OCI-M1 (cell line): ENCODE measurements around the gene DAB2IP.

ENCODE experiments used
- DNase-seq: peaks from one replicate; lab custom pipeline; 2025; lab: John Stamatoyannopoulos, UW

The DAB2IP gene

DNA sequence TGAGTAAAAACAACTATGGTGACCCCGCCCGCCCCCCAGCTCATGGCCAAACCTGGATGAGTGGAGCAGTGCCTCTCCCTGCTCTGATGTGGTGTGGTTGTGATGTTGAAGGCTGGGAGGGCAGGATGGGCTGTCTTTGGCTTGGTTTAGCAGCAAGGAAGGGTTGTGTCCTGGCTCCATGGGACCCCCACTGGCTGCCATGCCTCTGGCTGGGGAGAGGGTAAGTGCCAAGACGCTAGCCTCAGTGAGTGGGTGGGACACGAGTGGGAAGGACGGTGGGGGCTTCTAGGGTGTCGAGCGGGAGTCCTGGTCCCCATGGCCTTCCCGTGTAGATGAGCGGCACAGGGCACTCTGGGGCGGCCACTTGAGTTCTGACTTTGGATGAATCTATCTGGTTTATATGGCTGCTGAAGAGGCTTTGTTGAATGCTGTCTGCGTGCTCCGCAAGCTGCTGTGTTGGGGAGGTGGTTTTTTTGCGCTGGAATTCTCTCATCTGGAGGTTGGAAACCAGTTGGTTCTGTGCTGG lies 50.4 kb downstream of the DAB2IP start:
- DNase-seq = no peak

DNA sequence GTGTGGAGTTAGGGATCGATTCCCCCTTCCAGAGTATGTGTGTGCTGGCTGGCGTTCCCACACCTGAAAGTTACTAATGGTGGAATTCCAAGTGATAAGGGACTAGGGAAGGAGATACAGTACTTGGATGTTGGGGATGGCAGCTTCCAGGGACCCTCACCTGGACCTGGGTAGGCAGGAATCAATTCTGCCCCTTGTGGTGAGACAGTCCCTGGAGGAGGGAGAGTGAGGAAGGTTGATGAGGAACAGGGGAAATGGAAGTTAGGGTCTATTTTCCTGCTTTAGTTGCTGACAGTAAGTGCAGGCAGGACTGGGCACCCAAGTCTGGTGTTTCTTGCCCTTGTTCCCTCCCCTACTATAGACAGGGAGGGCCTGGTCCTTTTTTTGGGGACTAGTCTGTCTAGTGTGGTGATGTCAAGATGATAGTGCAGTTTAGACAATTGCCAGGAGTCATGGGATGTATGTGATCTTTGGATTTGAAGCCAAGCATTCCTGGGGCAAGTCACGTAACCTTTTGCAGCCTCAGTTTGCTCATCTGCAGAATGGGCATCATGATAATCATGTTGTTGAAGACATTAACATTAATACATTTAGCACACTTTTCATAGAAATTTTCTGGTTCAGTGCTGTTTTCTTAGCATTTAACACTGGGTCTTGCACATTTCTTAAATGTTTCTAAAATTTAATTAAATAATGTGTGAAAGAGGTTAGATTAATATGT lies 51.7 kb downstream of the DAB2IP start:
- DNase-seq = no peak

DNA sequence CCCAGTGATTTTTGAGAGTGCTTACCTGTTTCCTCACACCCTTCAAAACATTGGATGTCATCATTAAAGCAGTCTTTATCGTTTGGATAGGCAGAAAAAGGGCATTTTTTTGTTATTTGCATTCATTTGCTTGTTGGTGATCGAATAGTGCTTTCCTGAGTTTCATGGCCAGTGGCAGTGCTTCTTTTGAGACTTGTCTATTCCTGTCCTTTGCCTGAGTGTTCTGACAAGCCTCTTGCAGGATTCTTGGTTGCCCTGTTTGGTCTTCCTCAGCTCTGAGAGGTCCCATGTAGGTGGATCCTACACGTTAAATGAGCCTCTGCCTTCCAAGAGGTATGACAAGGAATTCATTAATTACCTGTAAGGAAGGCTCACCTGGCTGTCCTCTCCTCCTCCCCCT lies 52.8 kb downstream of the DAB2IP start:
- DNase-seq = no peak

DNA sequence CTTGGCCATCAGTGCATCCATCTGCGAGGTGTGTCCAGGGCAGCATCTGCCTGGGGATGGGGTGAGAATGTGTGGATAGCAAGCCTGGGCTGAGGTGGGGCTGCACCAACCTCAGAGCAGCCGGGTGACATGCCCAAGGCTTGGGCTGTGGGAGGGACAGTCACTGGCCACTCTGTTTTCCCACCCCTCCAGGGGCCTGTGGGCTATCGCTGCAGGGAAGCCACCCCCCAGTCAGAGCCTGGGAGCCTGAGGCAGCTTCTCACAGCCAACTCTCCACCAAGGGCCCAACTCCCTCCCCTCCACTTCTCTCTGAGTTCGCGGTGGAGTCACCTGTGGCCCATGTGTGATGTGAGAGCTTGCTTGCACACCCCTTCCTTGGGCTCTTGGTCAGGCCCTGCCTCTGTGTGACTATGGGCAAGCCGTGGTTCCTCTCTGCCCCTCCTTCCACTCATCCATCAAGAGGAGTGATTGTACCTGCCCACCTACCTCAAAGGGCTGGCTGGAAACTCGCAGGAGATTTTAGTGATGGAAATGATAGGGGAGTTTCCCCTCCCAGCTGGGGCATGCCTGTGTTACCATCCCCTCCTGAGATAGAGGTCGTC lies 54.8 kb downstream of the DAB2IP start:
- DNase-seq = no peak

DNA sequence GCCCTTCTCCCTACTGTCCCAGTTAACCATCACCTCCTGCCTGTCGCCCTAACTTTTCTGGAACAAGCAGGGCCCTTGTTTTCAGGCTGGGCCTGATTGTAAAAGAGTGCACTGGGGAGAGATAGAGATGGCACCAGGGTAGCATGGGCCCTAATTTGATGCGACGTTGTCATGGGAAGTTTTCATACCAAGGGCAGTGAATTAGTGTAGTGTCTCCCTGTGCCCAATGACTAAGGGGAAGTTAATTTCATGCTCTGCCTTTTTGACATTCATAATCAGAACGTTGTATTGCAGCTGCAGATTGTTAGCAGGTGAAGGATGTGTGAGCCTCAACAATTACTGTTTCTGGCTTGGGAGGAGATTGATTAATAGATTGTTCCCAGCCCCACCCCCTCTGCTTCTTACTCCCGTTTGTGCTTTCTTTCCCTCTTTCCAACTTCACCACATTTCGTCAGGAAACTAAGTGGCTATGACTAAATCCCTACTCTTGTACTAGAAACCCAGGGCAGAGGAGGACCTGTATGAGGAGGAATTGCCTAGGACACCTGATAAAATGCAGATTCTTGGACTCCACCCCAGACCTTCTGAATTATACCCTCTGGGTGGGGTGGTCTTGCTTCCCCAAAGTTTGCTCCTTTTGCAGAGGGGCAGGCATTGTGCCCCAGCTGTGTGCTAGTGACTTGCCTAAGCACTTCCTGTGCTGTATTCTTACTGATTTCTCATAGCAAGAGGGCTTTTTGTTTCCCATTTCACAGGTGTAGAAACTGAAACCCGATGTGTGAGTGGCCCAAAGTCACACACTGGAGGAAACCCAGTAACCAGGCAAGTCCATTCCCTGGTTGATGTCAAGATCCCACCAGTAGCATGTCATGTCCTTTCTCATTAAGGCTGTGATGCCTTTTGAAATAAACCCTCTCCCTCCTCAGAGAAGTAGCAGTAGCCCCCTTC lies 56.3 kb downstream of the DAB2IP start:
- no peak for DNase-seq

DNA sequence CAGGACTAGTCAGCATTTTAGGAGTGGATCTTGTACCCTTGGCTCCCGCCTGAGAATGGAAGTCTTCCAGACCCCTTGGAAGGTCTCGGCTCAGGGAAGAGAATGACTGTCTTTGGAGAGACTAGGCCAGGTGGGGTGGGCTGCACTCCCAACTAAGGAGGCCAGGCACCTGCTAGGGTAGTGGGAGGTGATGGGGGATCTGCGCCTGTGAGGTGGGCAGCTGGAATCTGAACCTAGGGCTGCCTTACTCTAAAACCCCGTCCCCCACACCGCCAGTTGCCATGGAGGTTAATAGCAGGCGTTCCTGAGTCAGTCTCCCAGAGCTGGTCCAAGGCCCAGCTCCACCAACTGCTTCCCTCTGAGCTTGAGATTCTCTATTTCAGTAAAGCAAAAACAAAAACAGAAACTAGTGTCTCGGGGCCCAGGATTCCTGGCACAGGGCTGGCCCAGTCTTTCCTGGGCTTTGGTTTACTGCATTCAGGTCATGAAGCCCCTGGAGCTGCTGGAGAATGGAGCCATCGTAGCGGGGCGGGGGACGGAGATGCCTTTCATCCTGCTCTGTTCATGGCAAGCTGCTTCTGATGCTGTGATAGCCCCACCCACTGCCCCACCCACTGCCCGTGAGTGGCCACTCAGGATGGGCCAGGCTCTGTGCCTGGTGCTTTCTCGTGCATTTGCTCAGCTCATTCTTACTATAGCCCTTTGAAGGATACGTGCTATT lies 57.5 kb downstream of the DAB2IP start:
- DNase-seq = no peak

DNA sequence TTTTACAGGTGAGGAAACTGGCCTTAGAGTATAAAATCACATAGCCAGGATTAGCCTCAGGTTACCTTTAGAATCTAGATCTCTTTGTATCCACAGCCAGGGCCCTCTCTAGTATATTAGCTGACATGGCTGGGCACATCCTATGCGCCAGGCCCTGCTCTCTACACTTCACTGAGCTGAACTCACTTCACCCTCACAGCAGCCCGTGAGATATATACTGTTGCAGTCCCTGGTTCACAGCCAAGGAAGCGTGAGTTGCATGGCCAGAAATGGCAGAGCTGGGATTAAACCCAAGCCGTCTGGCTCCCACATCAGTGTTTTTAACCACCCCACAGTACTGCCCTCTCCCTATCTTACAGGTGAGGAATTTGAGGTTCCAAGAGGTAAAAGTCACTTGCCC lies 58.4 kb downstream of the DAB2IP start:
- no peak for DNase-seq

DNA sequence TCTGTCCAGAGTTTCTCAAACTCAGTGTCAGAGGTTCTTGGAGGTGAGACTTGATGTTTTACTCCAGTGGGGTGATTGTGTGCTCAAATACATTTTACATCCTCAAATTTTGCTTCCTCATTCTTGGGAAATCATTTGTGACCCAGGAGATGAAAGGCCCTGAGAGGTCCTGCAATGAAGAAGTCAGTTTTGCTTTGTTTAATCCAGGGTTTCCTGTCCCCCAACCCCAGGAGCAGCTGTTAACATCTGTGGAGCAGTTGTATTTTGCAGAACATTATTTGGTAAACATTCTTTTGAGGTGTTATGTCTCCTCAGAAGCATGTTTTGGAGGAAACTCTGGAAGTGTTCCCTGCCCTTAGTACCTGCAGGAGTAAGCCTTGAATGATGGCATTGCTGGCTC lies 59.8 kb downstream of the DAB2IP start:
- no peak for DNase-seq

DNA sequence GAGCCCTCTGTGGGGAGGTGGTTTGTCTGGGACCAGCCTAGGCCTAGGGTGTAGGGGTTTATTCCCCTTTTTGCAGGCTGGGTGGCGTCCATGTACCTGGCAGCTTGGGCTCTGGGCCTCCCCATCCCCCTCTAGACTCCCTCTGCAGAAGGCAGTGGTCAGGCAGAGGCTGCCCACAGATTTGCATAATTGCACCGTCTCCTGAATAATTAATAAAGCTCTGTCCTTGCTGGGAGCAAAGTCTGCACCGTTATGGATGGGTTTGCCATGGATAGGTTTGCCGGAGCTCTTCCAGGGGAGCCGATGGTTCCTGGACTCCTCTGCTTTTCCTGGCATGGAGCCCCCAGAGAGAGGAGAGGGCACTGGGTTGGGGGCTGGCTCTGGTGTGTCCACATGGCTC lies 60.4 kb downstream of the DAB2IP start:
- DNase-seq = no peak

DNA sequence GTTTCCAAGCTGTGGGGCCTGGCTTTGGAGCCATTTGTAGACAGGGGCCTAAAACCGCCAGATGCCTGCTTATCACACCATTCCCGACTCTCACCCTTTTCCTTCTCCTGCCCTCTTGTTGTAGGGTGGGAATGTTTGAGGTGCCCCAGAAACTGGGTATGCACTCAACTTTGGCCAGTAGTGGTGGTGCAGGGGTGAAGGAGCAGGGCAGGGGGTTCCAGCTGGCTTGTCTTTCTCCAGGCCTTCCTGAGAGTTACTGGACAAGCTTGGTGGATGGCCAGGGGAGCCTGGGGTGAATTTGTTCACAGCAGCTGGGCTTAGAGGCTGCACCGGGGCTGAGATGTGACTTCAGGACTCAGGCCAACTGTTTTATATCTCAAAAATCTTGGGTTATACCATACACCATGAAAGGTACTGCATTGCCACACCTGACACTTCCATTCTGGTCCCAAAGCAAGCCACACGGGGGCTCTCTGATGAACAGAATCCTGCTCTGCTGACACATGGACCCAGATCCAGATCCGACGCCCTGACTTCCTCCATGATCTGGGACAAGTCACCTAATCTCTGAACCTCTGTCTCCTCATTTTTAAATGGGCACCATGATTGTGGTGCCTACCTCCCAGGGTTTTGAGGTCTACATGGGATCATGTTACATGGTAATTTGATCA lies 62.1 kb downstream of the DAB2IP start:
- no peak for DNase-seq

DNA sequence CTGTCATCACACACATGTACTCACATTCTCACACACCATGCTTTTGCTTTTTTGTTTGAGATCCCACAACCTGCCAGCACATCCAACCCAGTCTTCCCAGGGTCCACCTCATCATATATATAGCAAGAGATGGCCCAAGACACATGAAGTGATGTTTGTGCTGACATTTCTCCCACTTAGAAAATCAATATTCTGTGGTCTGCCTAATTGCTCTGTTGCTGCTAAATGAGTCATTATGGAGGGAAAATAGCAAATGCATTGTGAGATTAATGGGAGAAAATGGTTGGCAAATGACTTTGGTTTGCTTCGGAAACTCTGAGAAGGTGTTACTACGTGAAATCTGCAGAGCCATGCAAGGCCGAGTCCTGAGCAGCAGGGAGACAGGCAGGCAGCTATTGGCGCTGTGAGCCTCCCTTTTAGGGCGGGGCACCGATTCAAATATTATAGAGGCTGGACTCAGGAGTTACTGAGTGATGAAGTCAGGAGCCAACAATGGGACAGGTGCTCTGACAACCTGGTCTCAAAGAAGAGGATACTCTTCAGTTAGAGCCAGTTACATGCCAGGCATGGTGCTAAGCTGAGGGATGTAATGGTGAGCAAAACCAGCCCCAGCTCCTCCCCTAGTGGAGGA lies 62.8 kb downstream of the DAB2IP start:
- no peak for DNase-seq

DNA sequence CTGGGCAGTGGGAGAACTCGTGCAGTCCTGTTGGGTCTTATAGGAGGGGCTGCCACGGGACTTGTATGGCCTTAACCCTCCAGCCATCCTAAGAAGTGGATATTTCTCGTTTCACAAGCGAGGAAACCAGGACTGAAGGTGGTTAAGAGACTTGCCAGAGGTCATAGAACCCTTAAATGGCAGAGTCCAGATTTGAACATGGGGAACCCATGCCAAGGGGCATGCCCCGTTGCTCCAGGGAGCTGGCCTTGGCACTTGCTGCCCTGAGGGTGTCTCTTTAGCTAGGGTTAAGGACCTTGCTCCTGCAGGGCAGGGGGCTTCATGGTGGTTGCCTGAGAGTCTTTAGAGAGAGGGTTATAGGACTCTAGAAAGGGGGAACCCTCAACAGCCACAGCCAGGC lies 63.4 kb downstream of the DAB2IP start:
- DNase-seq = no peak

DNA sequence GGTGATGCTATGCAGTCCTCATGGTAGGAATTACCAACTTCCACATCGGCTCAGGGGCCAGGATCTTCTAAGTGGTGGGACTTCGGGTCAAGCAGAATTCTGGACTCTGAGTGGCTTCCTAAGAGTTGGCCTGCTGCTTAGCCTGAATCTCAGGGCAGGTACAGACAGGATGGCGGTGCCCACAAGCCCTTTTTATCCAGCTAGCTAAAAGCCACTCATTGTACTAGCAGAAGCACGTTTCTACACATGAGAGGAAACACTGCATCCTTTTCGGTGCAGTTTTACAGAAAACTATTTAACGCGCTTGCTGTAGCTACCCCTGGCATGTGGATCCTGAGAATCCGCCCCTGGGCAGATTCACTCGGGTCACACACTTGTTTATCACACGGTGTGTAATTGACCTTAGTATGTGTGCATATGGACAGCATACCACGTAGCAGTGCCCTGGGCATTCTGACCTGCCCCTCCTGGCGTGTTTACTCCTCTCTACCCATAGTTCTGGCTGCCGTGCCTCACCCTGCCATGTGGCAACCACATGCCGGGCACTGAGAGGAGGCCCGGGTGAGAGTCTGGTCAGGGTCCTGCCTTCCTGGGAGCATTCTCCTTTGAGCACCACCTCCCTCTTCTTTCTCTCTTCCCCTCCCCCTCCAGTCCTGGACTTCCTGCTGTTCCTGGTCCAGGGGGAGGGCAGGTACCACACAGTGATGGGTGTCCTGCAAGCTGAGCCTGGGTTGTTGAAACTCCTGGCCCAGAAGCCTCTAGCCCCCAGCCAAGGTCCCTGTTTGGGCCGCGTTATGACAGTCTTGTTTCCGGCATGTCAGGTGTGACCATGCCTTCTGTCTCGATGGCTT lies 65.9 kb downstream of the DAB2IP start:
- no peak for DNase-seq

DNA sequence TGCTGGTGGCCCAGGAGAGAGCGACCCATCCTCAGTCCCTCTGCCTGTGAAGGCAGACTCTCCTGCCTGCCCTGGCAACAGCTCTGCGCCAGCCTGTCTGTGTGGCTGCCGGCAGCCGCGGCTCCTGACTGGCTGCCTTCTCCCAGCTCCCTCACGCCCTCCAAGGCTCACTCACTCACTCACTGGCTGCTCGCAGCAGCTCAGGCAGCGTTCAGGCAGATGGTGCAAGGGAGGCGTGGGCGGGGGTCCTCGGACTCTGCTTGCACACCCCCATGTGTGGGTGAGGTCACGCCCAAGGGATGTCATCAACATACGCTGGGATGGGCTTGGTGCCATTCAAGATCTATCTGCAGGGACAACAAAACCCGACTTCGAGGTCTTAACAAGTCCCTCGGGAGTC lies 66.7 kb downstream of the DAB2IP start:
- DNase-seq = no peak

DNA sequence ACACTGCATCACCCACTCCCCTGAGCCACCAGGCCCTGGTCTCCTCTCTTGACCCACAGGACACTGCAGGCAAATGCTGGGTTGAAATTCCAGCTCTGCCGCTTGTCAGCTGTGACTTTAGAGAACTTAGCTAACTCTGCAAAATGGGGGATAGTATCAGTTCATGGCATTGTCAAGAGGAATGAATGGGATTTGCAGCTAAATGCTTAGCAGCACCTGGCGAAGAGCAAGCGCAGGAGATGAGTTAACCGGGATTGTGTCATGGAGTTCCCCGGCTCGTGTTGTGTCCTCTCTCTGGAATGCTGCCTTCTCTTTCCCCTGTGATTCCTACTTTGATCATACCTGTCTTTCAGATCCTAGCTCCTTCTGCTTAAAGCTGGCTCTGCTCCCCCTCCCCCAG lies 67.1 kb downstream of the DAB2IP start:
- no peak for DNase-seq

DNA sequence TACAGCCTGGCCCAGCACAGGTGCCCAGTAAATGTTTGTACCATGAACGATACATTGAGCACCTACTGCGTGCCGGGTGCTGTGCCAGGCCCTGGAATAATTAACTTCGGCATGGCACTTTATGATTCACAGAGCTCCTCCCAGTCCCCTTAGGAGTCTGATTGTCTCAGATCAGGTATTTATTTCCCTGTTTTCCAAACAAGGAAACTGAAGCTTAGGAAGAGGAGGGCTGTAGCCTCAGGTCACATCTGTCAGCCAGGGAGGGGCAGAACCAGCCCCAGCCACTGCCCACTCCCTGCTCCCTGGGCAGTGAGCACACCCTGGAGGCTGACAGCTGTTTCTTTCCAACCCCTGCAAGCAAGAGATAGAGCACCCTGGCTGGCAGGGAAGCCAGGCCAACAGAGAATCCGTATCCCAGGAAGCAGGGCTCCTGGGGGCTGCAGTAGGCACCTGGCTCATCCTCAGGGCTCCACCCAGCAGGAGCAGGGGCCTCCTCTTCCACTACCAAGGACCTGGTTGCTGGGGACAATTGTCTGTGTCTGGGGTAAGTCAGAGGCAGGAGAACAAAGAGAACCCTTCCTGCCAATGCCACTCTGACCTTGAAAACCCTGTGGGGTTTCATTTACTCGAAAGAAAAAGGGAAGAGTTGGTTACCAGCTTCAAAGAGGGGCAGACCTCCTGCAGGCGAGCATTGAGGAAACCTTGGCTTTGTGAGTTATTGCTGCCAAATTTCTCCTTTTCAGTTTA lies 69.0 kb downstream of the DAB2IP start:
- DNase-seq = no peak

DNA sequence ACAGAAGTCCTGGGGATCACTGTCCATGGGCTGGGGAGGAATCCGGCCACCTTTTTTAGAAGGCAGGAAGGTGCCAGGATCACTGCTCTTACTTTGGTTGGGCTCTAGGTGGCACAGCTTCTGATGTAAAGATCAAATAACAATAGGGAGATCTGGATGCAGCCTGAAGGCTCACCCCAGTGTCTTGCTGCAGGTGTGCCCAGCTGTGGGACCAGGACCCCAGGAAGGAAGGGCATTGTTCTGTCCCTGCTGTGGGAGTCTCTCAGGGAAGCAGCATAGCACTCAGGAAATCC lies 69.6 kb downstream of the DAB2IP start:
- no peak for DNase-seq

DNA sequence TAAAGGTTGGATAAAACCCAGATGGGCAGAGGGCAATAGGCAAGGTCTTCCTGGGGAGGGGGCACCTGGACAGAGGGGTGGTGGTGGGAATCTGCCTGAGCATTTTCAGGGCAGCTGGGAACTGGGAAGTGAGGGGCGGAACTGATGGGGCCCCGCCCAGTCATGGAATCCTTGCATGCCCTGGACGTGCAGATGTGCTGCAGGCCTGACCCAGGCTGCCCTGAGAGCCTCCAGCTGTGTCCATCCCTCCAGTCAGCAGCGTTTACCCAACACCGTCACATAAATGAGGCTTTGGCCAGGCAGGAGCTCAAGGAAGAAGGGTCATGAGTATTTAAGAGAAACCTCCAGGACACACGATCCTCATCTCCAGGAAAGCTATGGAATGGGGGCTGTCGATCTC lies 70.3 kb downstream of the DAB2IP start:
- DNase-seq = no peak

DNA sequence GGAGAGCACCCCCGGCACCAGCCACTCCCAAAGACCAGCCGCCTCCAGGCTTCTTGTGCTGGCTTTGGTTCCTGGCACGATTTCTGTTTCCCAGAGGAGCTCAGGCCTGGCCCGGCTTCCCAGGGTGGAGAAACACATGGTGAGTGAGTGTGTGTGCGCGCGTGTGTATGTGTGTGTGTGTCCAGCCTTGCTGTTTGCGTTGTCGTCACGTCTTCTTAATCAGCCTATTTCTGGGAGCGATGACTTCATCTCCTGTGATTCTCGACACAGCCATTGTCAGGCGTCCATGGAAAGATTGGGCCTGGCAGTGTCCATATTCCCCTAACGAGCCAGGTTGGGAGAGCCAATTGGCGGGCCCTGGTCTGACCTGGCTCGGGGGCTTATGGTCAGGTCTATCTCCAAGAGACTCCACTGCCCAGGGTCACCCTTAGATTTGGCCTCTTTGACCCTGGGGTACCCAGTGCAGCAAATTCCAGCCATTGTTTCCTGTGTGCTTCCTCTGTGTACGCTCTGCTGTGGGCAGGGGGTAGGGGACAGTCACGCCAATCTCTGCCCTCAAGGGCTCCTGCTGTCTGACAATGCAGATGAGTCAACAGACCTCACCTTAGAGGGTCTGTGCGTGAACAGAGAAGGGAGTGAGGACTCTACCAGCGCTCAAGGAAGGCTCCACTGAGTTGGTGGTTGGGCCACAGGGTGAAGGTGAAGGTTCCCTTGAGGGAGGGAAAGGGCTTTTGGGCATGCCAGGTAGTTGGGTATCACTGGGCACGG lies 73.8 kb downstream of the DAB2IP start:
- DNase-seq = no peak
